ENCODE measurements around the gene CD1C.
"Not testable (repeated sequence)": the region's sequence is repeated elsewhere in the genome, so short reads cannot be mapped to it uniquely, and the experiment has no call there.

CD1C gene

GRCh38 chr1:158289811-158290210 is at the start of gene CD1C:
Gene CD1C, plus strand, starts transcription at chr1:158289923. Its CDS starts 142 bp downstream, at chr1:158290065.
- no peak for DNase-seq

DNA sequence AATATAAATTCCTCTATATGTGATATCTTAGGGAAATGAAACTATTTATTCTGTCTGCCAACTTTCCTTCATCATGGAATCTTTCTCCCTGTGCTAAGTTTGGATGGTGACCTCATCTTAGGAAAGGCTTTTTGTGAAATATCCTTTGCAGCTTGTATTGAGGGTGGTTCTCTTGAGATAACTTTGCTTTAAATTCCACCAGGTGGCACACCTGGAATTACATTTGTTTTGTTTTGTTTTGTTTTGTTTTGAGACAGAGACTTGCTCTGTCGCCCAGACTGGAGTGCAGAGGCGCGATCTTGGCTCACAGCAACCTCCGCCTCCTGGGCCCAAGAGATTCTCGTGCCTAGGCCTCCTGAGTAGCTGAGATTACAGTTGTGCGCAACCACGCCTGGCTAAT is 43.1 kb upstream of the CD1C start:
- no peak for DNase-seq

- peak; percentile 16 for DNase-seq
Observed at GRCh38 chr1:158248118-158248517, 41.6 kb upstream of the CD1C start.

GRCh38 chr1:158248771-158249170 is 41.0 kb upstream of the CD1C start:
- DNase-seq, result no peak

GRCh38 chr1:158249646-158250045 is 40.1 kb upstream of the CD1C start:
- DNase-seq, result no peak

DNA sequence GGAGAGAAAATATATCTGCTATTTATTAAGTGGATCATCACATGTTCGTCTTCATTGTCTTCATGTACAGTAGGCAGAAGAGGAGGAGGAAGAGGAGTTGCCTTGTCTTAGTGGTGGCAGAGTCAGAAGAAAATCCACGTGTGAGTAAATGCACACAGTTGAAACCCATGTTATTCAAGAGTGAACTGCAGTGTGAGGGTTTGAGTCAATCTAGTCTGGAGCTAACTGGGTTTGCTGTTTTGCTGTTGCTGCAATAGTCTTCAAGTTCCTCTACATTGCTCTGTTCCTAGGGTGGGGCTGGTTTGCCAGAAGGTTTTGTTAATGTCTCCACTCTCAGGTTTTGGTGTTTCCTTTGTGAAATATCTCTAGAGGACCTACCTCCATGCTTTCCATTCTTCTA is 38.6 kb upstream of the CD1C start:
- DNase-seq, result no peak

- DNase-seq, result no peak
Observed at GRCh38 chr1:158255656-158256055, 34.1 kb upstream of the CD1C start.

- not testable (repeated sequence) for DNase-seq
Observed at GRCh38 chr1:158256747-158257146, 33.0 kb upstream of the CD1C start.

- no peak for DNase-seq
Observed at GRCh38 chr1:158257888-158258287, 31.8 kb upstream of the CD1C start.

- no peak for DNase-seq
Observed at GRCh38 chr1:158259117-158259516, 30.6 kb upstream of the CD1C start.

- no peak for DNase-seq
Observed at GRCh38 chr1:158272681-158273080, 17.0 kb upstream of the CD1C start.

DNA sequence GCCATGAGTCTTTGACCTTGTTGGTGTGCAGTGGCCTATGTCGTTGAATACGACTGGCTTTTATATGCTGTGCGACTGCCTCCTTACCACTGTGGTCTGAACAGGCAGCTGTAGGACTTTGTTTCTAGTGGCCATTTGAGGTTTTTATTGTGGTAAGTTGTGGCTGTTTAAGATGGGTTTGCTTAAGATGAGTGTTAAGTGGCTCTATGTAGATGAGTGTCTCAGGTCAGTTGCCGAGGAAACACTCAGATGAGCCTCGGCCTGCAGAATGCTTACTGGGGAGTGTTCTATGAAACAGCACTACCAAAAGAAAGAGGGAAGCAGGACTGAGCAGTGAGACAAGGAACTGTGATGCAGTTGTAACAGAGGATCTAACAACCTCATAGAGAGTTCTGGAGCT is 14.9 kb upstream of the CD1C start:
- DNase-seq, result no peak

- DNase-seq, result not testable (repeated sequence)
Observed at GRCh38 chr1:158282421-158282820, 7.3 kb upstream of the CD1C start.

DNA sequence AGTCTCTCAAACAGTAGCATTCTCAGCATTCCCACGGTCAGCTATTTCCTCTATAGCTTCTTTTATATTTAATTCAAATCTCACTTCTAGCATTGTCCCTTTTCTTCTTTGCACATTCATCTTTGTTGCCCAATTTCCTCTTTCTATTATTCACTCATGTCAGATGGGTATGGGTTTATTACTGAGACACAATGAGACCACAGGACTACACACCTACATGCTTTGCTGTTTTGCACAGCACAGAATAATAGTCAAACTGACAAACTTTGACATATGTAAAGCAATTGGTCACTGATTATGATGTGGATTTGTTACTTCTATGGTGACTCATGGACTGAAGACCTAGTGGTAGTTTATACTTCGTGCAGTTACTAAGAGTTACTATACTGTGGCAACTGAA is 5.8 kb upstream of the CD1C start:
- DNase-seq, result no peak

- no peak for DNase-seq
Observed at GRCh38 chr1:158285756-158286241, 3.9 kb upstream of the CD1C start.

DNA sequence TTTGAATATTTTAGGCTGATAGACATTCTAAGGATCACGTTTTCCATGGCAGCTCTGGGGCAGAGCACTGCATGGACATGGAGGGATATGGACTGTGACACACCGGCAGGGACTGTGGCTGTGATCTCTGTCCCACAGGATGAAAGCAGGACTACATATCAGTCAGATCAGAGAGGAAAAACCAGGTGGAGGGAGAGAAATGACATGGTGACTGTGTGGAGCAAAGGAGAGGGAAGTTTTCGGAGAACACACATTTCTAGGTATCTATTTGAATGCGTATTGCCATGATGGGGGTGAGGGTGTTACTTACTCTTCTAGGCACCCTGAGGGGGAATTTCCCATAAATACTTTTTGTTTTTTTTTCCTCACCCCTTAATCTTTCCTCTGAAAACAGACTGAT is 3.2 kb upstream of the CD1C start:
- no peak for DNase-seq

DNA sequence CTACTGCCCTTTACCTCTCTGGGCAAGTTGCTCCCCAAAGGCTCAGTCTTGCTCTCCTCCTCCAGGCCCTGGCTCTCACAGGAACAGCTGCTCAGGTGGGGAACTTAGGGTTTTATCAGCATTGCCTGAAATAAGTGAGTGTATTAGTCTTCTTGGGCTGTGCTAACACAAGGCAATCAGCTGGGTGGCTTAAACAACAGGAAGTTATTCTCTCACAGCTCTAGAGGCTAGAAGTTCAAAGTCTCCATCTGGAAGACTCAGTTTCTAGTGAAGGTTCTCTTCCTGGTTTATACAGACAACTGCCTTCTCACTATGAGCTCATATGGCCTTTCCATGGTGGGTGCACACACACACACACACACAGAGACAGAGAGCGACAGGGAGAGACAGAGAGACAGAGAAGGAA is 2.8 kb upstream of the CD1C start:
- DNase-seq, result no peak

GRCh38 chr1:158290321-158290844 is 660 bp downstream of the CD1C start:
- no peak for DNase-seq

DNA sequence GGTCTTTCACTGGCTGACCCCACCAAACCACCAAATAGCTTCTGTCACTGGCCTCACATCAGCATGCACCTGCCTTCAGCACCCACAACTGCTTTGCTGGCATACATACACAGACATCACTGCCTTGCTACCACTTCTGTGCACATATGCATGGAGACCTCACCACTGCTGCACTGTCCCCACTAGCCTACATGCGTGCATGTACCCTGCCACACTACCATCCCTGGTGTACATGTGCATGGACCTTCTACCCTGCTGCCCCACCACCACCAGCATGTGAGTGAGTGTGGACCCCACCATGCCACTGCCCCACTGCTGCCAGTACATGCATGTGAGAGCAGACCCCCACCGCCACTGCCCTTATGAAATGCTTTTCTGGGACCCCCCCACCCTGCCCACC is 6.1 kb downstream of the CD1C start:
- no peak for DNase-seq

GRCh38 chr1:158310623-158311022 is 20.9 kb downstream of the CD1C start:
- DNase-seq, result no peak

GRCh38 chr1:158311066-158311465 is 21.3 kb downstream of the CD1C start:
- DNase-seq, result no peak

GRCh38 chr1:158323866-158324265 is 34.1 kb downstream of the CD1C start:
- no peak for DNase-seq

DNA sequence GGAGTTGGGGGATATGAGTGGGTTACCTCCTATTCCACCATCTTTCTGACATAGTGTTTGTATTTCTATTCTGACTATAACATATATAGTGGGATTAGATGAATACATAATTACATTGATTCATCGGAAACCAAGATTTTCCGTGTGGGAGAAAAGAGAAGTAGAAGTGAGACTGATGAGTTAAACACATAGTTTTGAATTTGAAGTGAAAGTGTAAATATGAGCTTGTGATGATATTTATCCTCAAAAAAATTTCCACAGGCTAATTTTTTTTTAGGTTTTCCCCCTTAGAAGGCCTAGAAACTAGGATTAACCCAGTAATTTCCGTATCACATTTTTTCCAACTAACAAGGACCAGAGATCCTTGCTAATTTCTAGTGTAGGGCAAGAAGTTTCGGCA is 34.7 kb downstream of the CD1C start:
- DNase-seq, result no peak

GRCh38 chr1:158327481-158327880 is 37.8 kb downstream of the CD1C start:
- no peak for DNase-seq

DNA sequence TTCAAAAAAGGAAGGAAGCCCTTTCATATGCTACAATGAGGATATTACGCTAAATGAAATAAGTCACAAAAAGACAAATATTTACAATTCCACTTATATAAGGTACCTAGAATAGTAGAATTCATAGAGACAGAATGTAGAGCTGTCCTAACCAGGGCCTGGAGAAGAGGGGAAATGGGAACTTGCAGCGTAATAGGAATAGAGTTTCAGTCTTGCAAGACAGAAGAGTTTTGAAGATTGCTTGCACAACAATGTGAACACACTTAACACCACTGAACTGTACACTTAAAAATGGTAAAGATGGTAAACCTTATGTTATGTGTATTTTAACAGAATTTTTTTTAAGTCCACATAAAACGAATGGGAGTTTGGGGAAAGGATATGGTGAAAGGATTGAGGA is 38.7 kb downstream of the CD1C start:
- no peak for DNase-seq

- DNase-seq, result no peak
Observed at GRCh38 chr1:158329300-158329699, 39.6 kb downstream of the CD1C start.
